Astrocyte (in vitro differentiated cells and primary cell): ENCODE measurements around the gene GCNA. TPM values are rescaled to one million over a fixed set of nuclear protein-coding genes. Genes with fewer than 3 reads are reported as not detected.

Source experiments
- DNase-seq: peaks from one replicate; pipeline ENCODE4 v3.0.0-alpha.2; 2010; ENCODE audit warnings: low read depth
- FAIRE-seq: peaks from 2 replicates; lab custom pipeline; 2011; peaks lifted over from hg19 to GRCh38; lab: Jason Lieb, UNC
- H2AFZ ChIP-seq: 2 replicates; pipeline ENCODE4 v1.6.0; 2012; ENCODE audit warnings: low read depth, low read length, inconsistent platforms
- H3K27ac ChIP-seq: 2 replicates; pipeline ENCODE4 v1.5.1; 2011; ENCODE audit warnings: low read depth, low read length, inconsistent platforms
- H3K27me3 ChIP-seq: 2 replicates; pipeline ENCODE4 v1.6.0; 2011; ENCODE audit warnings: low read length, inconsistent platforms; ENCODE audit not compliant: insufficient read depth
- H3K36me3 ChIP-seq: 2 replicates; pipeline ENCODE4 v1.5.1; 2011; ENCODE audit warnings: low read length, inconsistent platforms; ENCODE audit not compliant: insufficient read depth
- H3K4me1 ChIP-seq: 2 replicates; pipeline ENCODE4 v1.5.1; 2011; ENCODE audit warnings: low read length, inconsistent platforms; ENCODE audit not compliant: insufficient read depth
- H3K4me2 ChIP-seq: 2 replicates; pipeline ENCODE4 v1.6.0; 2012; ENCODE audit warnings: low read length, inconsistent platforms
- H3K4me3 ChIP-seq: 2 replicates; pipeline ENCODE4 v1.5.1; 2011; ENCODE audit warnings: low read depth, mild to moderate bottlenecking, low read length, inconsistent platforms; ENCODE audit not compliant: insufficient read depth
- H3K79me2 ChIP-seq: 2 replicates; pipeline ENCODE4 v1.6.0; 2012; ENCODE audit warnings: mild to moderate bottlenecking, low read length, inconsistent platforms; ENCODE audit not compliant: insufficient read depth
- H3K9ac ChIP-seq: 2 replicates; pipeline ENCODE4 v1.6.0; 2012; ENCODE audit warnings: mild to moderate bottlenecking, low read length, inconsistent platforms
- H3K9me3 ChIP-seq: 2 replicates; pipeline ENCODE4 v1.5.1; 2012; ENCODE audit warnings: low read depth, mild to moderate bottlenecking, low read length, inconsistent platforms; ENCODE audit not compliant: insufficient read depth
- H4K20me1 ChIP-seq: 2 replicates; pipeline ENCODE4 v1.6.0; 2012; ENCODE audit warnings: low read length, inconsistent platforms; ENCODE audit not compliant: insufficient read depth
- H3K27ac Mint-ChIP-seq: one replicate; pipeline ENCODE4 v1.8.0; 2021; ENCODE audit warnings: mild to moderate bottlenecking, mixed read lengths; ENCODE audit not compliant: unreplicated experiment
- H3K27me3 Mint-ChIP-seq: one replicate; pipeline ENCODE4 v1.8.0; 2021; ENCODE audit warnings: low read depth, mixed read lengths; ENCODE audit not compliant: unreplicated experiment
- H3K36me3 Mint-ChIP-seq: one replicate; pipeline ENCODE4 v1.8.0; 2021; ENCODE audit warnings: low read depth, mixed read lengths; ENCODE audit not compliant: unreplicated experiment
- H3K4me1 Mint-ChIP-seq: one replicate; pipeline ENCODE4 v1.8.0; 2021; ENCODE audit warnings: low read depth, mixed read lengths; ENCODE audit not compliant: unreplicated experiment
- H3K4me3 Mint-ChIP-seq: one replicate; pipeline ENCODE4 v1.8.0; 2021; ENCODE audit warnings: mild to moderate bottlenecking, moderate library complexity, mixed read lengths; ENCODE audit not compliant: unreplicated experiment
- H3K9me3 Mint-ChIP-seq: one replicate; pipeline ENCODE4 v1.8.0; 2021; ENCODE audit warnings: mild to moderate bottlenecking, mixed read lengths; ENCODE audit not compliant: unreplicated experiment
- EZH2 ChIP-seq: IDR thresholded peaks from 2 replicates; pipeline ENCODE4 v1.6.1; 2012; ENCODE audit warnings: mild to moderate bottlenecking, low read length, inconsistent platforms; ENCODE audit not compliant: insufficient read depth
- total RNA-seq: library from RNA; stranded (reverse); gene quantifications from 2 replicates; pipeline ENCODE4 v1.2.1, GENCODE V29; 2021
- TF ChIP-seq, protein P1 (sequence below): IDR thresholded peaks from 2 replicates; pipeline ENCODE4 v1.5.1; 2011; ENCODE audit warnings: low read depth, mild to moderate bottlenecking, inconsistent platforms, low read length, moderate library complexity; ENCODE audit not compliant: insufficient read depth

Gene GCNA
- total RNA-seq, 1 donor from 2014 or later = 2.2 TPM

DNA sequence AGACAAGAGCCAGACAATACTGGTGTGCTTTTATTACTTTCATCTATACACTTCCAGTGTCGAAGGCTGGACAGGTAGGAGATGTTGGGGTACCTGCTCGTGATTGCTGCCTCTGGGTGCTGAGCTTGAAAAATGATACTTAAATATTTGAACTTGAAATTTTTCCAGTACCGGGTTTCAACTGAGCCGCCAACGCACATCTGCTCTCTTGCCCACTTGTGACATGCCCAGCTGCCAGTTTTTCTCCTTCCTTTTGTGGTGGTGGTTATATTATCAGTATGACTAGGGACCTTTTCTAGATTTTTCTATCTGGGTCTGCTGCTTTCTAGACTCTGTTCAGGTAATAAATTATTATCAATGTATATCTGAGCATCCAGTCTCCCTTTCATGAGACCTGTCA lies 42.0 kb upstream of the GCNA start:
- FAIRE-seq (no peak), DNase-seq (no peak)
- Histone ChIP-seq H4K20me1 (peaks cover 53% of the 10 kb centered on the region), H3K4me3 (peak overlapping the region; percentile 95), H3K36me3 (peaks cover 10% of the 10 kb centered on the region), H3K27ac (no peak overlapping the region), H3K9me3 (no peaks in the 10 kb centered on the region), H3K4me1 (peaks cover 11% of the 10 kb centered on the region), H3K79me2 (peaks cover 84% of the 10 kb centered on the region), H3K4me2 (peak overlapping the region; percentile 94), H2AFZ (no peak overlapping the region), H3K27me3 (no peaks in the 10 kb centered on the region), H3K9ac (peak overlapping the region; percentile 98)
- Mint-ChIP-seq H3K9me3 (no peaks in the 10 kb centered on the region), H3K4me1 (peaks cover 12% of the 10 kb centered on the region), H3K27me3 (no peaks in the 10 kb centered on the region), H3K36me3 (no peaks in the 10 kb centered on the region), H3K27ac (peak overlapping the region; percentile 58), H3K4me3 (peak overlapping the region; percentile 99)
- TF ChIP-seq, protein P1, sequence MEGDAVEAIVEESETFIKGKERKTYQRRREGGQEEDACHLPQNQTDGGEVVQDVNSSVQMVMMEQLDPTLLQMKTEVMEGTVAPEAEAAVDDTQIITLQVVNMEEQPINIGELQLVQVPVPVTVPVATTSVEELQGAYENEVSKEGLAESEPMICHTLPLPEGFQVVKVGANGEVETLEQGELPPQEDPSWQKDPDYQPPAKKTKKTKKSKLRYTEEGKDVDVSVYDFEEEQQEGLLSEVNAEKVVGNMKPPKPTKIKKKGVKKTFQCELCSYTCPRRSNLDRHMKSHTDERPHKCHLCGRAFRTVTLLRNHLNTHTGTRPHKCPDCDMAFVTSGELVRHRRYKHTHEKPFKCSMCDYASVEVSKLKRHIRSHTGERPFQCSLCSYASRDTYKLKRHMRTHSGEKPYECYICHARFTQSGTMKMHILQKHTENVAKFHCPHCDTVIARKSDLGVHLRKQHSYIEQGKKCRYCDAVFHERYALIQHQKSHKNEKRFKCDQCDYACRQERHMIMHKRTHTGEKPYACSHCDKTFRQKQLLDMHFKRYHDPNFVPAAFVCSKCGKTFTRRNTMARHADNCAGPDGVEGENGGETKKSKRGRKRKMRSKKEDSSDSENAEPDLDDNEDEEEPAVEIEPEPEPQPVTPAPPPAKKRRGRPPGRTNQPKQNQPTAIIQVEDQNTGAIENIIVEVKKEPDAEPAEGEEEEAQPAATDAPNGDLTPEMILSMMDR = no peak
- no peak for TF ChIP-seq EZH2

DNA sequence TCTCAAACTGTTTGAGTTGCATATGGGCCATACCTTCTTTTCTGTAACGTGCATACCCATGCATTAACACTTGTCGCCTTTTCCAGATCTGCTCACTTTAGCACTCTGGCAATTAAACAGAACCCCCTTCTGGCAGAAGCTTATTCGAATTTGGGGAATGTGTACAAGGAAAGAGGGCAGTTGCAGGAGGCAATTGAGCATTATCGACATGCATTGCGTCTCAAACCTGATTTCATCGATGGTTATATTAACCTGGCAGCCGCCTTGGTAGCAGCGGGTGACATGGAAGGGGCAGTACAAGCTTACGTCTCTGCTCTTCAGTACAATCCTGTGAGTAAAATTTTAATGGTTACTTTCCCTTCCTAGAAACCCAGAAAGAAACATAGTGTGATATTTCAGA lies 40.5 kb upstream of the GCNA start:
- Histone ChIP-seq H3K4me1 (peaks cover 20% of the 10 kb centered on the region), H4K20me1 (peaks cover 64% of the 10 kb centered on the region), H3K9me3 (no peaks in the 10 kb centered on the region), H3K27ac (no peak overlapping the region), H3K27me3 (no peaks in the 10 kb centered on the region), H3K79me2 (peaks cover 98% of the 10 kb centered on the region), H3K9ac (no peak overlapping the region), H3K36me3 (peaks cover 10% of the 10 kb centered on the region), H3K4me3 (no peak overlapping the region), H2AFZ (no peak overlapping the region), H3K4me2 (peak overlapping the region; percentile 19)
- TF ChIP-seq, protein P1 = no peak
- no peak for TF ChIP-seq EZH2
- no peaks in the 10 kb centered on the region for H3K27me3 Mint-ChIP-seq
- no peak overlapping the region for H3K4me3 Mint-ChIP-seq
- peak; percentile 13 for FAIRE-seq
- DNase-seq = no peak
- no peaks in the 10 kb centered on the region for H3K9me3 Mint-ChIP-seq
- H3K36me3 Mint-ChIP-seq = no peaks in the 10 kb centered on the region
- H3K4me1 Mint-ChIP-seq = peaks cover 26% of the 10 kb centered on the region
- no peak overlapping the region for H3K27ac Mint-ChIP-seq

DNA sequence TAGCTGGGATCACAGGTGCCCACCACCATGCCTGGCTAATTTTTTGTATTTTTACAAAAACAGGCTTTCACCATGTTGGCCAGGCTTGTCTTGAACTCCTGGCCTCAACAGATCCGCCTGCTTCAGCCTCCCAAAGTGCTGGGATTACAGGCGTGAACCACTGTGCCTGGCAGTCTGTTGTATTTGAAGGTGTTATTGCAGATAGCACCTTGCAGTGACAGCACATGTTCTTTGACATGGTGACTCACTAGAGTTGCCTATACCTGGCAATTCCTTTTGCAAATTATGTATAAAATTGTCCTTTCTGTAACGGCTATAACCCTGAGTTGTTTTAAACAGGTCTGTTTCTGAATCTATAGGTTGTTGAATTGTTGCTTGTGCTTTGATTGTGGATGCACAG lies 37.4 kb upstream of the GCNA start:
- H3K79me2 ChIP-seq = peaks cover 97% of the 10 kb centered on the region
- Mint-ChIP-seq H3K27ac (peak overlapping the region; percentile 93), H3K27me3 (no peaks in the 10 kb centered on the region), H3K4me1 (peaks cover 37% of the 10 kb centered on the region), H3K36me3 (no peaks in the 10 kb centered on the region), H3K4me3 (peak overlapping the region; percentile 34), H3K9me3 (no peaks in the 10 kb centered on the region)
- peaks cover 25% of the 10 kb centered on the region for H3K4me1 ChIP-seq
- H4K20me1 ChIP-seq = peaks cover 70% of the 10 kb centered on the region
- TF ChIP-seq, protein P1 = no peak
- TF ChIP-seq EZH2 = no peak
- no peak for DNase-seq
- FAIRE-seq = no peak
- H3K27ac ChIP-seq = peak overlapping the region; percentile 78
- H3K36me3 ChIP-seq = peaks cover 15% of the 10 kb centered on the region
- H3K4me2 ChIP-seq = peak overlapping the region; percentile 55
- H3K27me3 ChIP-seq = no peaks in the 10 kb centered on the region
- H3K9ac ChIP-seq = peak overlapping the region; percentile 63
- no peak overlapping the region for H2AFZ ChIP-seq
- H3K9me3 ChIP-seq = no peaks in the 10 kb centered on the region
- H3K4me3 ChIP-seq = no peak overlapping the region
